NCI-H128 (cell line): ENCODE results near the gene HOXC6.
"Not testable (repeated sequence)": the region's sequence is repeated elsewhere in the genome, so short reads cannot be mapped to it uniquely, and the experiment has no call there.

ENCODE experiments used
- DNase-seq: peaks from one replicate; lab custom pipeline; 2025; ENCODE audit not compliant: unreplicated experiment; lab: John Stamatoyannopoulos, UW

HOXC6 gene

DNA sequence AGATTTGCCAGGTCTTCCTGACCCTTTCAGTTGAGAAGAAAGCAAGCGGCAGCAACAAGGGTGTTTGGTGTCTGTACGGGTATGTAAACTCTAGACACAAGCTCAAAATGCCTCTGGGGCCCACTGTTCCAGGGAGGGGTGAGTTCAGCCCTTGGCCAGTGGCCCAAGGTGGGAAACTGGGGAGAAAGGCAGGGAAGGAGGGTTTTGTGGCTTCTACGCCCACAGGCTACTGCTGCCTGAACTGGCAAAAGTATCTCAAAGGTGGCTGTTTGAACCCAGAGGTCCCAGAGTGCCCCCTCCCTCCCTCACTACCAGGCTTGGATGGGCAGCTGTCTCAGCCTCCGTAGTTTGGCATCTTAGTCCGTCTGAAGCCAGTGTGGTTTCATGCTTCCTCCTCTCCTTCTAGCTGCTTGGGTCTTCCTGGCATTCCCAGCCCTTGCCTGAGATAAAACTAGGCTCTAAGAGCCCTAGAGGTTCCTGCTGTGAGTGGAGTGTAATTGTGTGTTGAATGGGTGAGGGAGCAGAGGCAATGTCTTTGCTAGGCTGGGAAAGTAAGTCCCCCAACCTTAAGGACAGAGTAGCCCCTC lies 10.1 kb downstream of the HOXC6 start:
- no peak for DNase-seq

DNA sequence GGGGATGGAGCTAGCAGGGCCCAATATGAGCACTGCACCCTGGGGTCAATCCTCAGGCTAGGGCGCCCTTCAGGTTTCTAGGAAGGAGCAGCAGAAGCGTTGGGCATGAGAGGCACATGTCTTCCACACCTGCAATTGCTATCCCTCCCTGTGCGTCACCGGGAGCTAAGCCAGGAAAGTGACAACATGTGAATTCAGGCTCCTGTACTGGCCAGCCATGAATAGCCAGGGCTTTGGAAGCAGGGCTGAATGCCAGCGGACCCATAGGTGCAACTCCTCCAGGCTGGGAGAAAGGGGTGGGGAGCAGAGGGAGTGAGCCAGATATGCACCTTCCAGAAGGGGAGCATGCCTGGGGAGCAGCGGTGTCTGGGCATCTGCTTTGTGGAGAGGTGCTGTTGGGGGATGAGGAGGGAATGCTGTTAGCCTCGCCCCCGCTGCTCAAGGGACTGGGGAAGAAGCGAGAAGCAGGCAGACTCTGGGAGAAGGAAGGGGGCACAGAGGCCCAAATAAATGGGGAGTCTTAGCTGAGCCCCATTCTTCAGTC lies 10.7 kb downstream of the HOXC6 start:
- DNase-seq: no peak

DNA sequence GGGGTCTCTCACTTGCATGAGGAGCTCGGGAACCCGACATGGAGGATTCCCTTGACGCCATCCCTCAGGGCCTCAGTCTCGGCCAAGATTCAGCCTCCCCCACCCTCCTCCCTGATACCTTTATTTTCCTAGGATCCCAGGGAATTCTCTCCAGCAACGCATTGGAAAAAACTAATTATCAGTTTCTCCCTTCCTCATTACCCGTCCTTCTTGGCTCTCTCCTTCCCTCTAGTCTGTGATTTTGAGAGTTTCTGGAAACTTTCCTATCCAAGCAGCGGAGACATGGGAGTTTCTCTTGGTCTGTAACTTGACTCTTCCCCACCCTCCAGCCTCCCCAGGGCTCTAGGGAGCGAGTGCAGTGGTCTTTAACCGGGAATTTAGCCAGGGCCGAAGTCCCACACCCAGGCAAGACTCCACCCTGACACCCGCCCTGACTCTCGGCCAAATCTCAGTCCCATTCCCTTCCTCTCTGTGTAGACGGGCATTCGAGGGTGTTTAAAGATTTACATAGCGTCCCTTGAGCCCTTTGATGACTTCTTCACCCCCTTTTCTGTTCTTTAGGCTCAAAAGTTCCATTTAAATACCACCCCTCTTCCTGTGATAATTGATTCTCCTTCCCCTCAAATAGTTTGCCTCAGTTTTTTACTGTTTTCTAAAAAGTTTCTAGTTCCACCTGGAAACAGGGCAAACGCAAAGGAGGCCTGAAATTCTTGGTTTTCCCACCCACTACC lies 11.3 kb downstream of the HOXC6 start:
- no peak for DNase-seq

DNA sequence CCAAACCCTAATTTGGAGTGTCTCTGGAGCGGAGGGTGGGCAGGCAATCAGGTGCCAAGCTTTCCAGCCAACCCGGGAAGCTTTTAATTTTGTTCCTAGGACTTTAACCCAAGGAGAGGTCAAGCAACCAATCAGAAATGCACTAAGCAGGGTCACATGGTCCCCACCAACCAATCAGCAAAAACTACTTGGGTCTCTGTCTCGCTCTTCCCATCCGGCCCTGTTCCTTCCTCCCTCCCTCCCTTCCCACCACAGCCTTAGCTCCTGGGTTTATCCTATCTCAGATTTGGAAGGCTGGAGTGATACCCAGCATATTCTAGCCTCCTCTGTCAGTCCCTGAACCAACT lies 11.9 kb downstream of the HOXC6 start:
- DNase-seq: no peak

DNA sequence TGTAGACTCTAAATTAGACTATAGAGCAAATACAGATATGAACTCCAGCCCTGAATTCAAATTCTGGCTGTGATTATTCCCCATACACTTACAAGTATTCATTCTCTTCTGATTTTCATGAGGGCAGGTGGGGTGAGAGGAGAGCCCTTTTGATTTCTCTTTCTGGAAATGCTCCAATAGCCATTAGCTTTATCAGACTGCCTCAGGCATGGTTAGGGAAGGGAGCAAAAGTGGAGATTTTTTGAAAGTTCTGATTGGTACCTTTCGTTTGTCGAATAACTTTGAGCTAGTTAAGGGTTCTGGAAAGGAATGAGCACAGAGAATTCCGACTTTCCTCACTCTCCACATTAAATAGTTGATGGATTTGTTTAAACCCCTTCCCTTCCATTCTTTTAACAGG lies 12.4 kb downstream of the HOXC6 start:
- no peak for DNase-seq

DNA sequence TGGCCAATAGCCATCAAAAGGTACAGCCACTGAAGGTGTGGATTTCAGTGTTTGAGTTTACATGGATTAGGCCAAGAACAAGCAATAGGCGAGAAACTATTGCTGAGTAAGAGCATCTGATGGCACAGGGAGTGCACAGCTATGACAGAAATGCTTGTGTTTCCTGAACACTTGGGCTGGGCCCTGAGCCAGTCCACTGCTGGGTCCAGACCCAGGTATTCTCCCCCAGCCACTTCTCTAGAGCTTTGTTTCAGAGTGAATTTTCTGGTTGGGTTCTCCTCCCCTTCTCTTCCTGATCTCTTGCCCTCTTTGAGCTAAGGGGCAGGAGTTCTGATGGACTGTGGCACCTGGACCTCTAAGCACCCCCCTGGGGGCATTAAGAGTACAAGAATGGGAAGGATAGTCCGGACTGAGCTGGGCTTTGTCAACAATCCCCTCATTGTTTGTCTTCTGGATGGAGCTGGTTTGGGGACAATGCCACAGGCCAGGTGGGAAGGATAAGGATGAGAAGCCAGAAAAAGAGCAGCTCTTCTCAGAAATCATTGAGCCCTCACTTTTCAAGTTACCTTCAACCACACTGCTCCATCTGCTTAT lies 13.0 kb downstream of the HOXC6 start:
- no peak for DNase-seq

DNA sequence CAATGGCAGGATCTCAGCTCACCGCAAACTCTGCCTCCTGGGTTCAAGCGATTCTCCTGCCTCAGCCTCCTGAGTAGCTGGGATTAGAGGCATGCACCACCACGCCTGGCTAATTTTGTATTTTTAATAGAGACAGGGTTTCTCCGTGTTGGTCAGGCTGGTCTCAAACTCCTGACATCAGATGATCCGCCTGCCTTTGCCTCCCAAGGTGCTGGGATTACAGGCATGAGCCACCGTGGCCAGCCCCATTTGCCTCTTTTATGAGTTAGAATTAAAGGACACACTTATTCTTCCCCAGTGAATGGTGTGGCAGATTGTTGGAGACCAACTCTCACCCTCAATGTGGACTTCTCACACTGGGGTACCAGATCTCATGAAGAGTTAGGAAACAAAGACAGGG lies 13.8 kb downstream of the HOXC6 start:
- DNase-seq: not testable (repeated sequence)

DNA sequence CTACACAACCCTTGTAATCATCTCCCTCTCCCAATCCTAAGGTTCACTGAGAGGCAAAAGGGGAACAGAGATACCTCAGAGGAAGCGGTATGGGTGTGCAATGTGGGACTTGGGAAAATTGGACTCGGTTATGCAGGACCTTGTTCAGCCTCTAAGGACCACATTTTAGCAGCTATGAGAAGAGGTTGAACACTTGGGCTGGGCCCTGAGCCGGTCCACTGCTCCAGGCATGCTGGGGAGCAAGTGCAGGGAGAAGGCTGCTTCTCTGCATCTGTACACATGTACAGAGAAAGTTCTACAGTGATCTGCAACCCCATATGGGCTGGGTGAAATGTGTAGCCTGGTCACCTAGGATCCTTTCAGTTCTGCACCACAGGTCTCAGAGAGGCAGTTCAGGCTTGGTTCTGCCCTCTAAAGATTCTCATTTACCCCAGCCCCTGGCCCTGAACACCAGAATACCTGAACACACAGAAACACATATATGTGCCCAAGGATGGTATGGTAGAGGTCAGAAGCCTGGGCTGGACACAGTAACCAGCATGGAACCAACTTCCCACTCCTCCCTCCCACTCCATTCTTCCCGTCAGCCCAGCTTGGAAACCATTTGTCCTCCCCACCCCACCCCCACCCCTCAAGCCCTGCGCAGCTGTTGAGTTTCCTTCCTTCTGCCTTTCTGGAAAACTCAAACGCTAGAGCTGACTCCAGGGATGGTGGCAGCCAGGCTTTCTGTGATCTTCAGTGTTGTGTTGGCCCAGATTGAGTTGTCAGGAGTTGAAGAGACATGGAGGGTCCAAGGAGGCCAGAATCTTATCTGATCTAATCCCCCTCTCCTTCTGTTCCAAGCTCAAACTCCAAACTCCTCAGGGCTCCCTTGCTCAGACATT lies 15.0 kb downstream of the HOXC6 start:
- no peak for DNase-seq

DNA sequence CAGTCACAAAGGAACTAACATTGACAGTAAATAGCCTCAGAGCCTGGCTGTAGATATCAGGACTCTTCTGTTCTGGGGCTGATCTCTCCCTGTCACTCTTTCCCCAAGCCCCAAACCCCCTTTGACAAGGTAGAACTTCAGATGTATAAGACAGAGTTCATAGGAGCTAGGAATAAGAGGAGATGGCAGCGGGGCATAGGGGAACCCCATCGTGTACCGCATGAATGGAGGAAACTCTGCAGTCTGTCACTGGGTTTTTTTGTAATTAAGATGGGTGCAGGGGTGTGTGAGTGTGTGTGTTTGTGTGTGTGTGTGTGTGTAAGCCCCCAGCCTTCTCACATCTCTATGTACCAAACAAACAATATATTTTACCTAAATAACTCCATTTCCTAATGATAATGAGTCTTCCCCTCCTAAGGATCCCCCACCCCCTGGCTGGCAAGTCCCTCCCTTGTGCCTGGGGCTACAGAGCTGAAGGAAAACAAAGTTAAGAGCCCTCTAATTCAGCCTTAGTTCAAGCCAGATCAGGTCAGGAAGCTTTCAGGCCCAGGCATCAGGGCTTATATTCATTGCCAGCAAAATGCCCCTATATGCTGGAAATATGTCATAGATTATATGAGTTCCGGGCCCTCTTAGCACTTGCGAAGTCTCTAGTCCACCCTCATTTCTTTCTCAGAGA lies 16.3 kb downstream of the HOXC6 start:
- DNase-seq: no peak

DNA sequence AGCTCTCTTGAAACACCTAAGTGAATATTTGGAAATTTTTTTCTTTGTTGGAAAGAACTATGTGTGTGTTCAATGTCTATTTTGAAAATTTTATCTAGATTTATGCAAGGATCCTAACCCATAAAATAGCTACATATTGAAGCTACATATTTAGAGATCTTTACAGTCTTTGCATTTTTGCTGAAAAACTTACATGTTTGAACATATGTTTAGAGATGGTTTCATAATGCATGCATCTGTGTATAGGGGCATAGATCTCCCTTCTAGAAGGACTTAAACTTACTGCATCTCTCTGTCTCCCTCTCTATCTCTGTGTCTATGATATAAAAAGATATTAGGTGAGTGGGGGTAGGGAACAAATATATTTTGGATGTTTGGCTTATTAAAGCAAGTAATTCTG lies 17.2 kb downstream of the HOXC6 start:
- no peak for DNase-seq

DNA sequence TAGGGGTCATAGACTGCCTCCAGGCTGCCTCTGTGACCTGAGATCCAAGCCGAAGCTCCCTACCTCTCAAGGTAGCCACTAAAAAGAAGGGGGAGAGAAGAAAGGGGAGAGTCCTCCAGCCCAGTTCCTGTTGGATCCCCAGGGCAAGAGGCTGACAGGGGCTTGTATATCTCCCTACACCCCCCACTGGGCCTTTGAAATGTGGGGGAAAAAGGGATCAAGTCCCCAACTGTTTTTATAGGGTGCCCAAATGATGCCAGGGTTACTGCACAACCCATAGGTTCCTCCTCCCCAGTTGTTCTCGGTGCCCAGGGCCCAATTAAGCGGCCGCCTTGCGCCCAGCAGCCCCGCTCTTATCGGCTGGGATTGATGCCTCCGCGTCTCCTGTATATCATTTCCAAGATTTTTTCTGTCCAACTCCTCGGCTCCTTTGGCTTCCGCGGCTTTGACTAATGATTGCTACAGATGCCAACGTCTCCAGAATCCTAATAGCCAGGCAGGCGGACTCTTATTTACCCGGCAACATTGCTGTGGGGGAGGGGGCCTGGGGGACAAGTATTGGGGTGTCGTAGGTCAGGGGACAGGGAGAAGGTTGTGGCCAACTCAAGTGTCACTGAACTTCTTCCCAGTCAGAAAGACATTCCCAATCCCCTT lies 17.8 kb downstream of the HOXC6 start:
- no peak for DNase-seq

DNA sequence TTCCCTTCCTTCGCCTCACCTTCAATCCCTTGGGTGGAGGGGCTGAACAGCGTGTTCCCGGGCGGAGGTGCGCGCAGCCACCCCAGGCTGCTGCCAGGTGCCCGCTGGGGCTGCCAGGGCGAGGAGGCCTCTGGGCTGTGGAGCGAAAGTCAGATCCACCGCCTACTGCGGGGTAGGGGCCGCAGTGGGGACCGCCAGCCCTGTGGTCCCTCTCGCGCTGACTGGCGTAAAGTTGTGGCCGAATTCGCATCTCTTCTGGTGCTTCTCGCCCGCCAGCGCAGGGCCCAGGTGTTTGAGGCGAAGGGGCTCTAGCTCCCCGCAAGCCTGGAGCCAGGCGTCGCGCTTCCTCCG lies 18.5 kb downstream of the HOXC6 start:
- no peak for DNase-seq

DNA sequence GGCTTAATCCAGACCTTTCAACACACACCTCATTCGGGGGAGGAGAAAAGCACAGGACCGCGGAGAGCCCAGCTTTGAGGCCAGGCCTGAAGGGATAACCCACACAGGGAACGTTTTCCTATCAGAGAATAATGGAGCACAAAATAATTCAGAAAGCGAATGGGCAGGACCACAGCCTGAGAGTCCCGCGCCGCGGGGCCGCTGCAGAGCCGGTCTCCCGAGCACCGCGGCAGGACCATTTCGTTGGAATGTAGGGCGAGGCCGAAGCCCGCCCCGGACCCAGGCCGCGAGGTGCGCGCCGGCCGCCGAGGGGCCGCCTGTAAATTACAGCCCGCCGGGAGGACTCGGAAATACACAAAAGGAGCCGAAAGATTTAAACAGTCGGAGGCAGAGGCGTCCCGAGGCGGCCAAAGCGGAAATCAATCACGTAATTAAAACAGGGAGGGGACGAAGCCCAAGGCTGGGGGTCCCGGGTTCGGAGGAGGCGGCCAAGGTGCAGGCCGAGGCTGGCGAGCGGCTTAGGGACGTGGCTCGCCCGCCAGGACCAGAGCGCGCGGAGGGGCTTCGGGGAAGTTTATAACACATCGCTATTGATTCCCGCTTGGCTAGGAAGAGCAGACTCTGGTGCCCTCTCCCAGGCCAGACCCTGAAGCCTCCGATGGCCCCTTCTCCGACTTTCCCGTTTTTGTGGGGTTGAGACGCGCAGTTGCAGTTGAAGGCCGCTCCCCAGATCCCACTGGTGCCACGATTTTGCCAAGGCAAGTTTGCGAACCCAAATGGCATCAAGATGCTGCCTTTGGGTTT lies 19.1 kb downstream of the HOXC6 start:
- no peak for DNase-seq

DNA sequence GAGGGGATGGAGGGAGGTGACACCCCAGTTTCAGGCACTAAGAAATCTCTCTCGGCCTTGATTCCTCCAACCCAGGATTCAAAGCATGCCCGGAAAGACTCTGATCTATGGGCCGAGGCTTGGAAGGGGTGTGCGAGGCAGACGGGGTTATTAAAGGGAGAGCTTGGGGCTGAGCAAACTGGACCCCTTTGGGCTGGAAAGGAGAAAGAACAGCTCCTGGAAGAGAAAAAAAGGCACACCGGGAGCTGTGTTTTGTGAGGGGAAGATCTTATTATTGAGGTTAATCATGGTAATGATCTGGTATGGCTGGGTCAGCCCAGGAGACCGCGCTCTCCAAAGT lies 19.7 kb downstream of the HOXC6 start:
- DNase-seq: no peak

DNA sequence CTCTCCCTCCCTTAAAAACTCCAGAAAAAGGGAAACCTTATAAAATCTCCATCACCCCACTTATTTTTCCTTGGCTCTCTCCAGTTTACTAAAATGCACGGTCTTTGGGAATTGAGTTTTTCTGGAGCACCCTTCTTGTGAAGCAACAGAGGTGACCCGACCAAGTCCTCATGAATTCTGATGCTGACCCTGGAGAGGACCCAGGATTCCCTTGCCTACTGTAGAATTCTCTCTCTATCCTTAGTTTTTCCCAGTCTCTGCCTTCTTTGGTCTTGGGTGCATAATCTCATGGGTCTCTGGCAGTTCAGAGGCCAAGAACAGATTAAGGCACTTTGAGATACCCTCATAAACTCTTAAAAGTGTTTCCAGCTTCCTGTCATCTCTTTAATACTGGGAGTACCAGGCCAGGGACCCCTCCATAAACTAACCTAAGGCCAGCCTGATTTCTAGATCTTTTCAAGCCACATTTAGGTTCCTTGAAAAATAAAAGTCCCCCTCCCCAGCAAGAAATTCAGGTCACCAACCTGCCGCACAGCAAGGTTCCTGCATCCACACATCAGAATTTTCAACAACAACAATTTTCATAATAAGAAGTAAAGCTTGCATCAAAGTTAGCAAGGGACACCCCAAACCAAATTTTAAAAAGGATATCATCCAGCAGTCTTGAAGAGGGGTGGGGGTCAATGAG lies 20.3 kb downstream of the HOXC6 start:
- no peak for DNase-seq

DNA sequence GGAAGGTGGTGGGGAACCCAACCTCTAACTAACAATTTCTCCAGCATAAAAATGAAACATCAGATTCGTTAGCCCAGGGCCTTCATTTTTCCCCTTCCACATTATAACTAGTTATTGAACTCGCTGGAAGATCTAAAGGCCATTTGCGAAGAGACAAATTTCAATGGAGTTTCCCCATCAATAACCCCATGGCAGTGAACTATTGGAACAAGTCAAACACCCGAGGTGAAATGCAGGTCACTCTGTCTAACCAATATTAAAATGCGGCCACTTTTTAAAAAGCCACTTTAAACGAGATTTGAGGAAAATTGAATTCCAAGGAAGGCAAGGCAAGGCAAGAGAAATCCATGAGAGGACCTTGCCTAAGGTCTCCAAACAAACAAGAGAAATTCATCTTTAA lies 20.9 kb downstream of the HOXC6 start:
- DNase-seq: no peak

DNA sequence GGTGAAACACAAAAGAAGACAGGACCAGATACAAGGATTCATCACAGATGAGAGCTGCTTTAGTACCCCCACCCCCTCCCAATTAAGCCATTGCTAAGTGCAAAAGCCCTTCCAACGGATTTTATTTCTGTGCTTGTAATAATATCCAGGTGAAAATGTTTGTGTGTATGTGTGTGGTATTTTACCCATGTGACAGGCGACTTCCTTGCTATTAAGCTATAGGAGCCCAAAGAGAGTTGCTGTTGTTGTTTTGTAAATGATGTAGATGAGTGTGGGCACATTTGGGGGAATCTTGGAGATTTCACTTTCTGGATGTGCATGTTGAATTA lies 22.2 kb downstream of the HOXC6 start:
- DNase-seq: no peak

DNA sequence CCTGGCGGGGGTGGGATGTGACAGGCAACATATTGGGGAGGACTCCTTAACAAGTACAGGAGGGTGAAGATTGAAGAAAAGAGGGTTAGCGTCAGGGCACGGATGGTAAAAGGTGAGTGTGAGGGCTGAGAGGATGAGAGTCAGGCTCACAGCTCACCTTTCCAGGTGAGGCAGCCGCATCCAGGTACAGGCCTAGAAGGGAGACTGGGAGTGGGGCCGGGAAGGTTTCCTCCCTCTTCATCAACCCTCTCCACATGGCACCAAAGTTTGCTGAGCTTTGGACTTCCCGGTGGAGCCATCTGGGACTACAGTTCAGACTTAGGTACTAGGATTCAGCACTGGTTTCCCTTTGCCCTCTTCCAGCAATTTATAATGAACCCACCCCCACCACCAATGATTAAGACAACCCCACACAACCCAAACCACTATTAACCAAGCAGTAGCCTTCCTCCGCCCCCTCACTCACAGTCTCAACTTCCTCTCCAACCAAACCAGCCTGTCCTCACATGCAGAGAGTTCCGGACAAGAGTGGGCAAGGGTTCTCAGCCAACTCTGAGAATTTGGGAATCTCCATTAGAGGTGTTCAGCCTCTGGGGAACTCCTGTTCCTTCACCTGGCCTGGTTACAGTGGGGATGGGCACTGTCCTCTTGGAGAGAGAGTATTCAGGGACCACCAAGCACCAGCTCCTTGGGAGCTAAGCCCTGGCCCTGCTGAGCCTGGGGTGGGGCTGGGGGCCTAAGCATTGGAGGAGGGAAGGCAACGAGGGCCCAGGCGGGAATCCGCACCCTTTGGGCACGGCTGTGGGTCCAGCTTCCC lies 23.0 kb downstream of the HOXC6 start:
- DNase-seq: no peak
